ENCODE data around the gene WFS1.

- no peak for TF ChIP-seq POLR2AphosphoS5 (IDR thresholded peaks at IDR 0.05; ENCODE audit: borderline replicate concordance, low read depth, low read length)
- TF ChIP-seq EZH2 (IDR thresholded peaks at IDR 0.05) = no peak
- TF ChIP-seq FOXP2 (optimal IDR thresholded peaks at IDR 0.05; ENCODE audit: control extremely low read depth, extremely low read length, insufficient read depth) = no peak
Measured at GRCh38 chr4:6230502-6230785, 39.2 kb upstream of the WFS1 start.

Measured in SK-N-MC (cell line).